NCI-H748 (cell line): Measurements from ENCODE around the gene DCTD.
A peak's percentile ranks its signal among the peaks of the same experiment; 100 is the strongest.

Source experiments
- DNase-seq: peaks from one replicate; lab custom pipeline; 2025; ENCODE audit not compliant: unreplicated experiment; lab: John Stamatoyannopoulos, UW

The DCTD gene

DNA sequence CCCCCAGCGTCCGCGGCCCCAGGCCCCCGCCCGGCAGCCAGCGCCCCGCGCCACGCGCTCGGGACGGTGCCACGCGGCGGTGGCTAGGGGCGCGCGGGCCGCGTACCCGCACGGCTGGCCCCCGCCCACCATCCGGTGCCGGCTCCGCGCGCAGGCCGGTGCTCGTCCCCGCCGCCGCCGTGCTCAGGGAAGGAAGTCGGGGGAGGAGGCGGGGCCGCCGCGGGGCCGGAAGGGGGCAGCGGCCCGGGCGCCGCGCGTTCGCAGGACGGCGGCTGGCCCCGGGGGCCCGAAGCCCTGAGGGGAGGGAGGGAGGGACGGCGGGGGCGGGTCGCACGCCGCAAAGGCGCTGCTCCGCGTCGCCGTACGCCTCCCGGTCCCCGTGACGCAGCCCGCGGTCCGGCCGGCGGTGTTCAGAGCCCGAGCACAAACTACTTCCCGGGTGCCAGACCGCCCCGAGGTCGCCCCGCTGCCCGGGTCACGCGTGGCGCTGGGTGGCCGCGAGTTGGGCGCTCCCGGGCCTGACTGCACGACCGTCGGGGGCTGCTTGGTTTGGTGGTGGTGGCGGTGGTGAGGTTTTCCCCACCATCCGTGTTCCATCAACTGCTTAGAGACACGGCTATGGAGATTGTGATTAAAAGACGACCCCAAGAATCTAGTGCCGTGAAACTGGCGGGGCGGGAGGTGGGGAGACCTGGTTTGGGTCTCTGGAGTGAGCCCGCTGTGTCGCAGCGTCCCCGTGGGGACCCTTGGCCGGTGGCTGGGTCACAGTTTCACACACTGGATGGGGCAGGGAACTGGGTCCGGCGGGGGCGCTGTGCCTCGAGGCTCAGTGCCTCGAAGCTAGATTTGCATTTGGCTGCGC, at the start of gene DCTD:
DCTD (minus strand) TSS at position 205 of the 862 bp plus-strand sequence. CDS start 1,818 bp downstream, outside the sequence.
- peak; percentile 77 for DNase-seq

DNA sequence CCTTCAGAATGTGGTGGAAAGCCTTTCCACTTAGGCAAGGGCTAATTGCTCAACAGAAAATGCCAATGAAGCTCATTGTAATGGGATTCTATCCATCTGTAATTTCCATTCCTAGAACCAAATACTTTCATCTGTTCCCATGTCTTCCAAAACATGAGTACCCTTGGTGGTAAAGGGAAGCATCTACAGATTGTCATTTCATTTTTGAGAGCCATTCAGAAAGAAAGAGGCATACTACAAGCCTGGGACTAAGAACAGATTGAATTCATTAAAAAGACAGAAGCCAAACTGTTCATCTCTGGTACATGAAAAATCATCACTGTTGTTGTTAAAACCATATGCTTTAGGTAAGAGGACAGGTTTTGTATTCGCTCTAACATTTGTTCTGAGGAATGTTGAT, 43.6 kb upstream of the DCTD start:
- DNase-seq = no peak

DNA sequence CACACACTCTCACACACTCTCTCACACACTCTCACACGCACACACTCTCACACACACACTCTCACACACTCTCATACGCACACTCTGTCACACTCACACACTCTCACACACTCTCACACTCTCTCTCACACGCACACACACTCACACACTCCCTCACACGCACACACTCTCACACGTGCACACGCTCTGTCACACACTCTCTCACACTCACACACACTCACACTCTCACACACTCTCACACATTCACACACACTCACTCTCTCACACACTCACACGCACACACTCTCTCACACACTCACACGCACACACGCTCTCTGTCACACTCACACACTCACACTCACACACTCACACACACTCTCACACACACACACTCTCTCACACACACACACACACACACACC, 43.0 kb upstream of the DCTD start:
- DNase-seq = no peak

DNA sequence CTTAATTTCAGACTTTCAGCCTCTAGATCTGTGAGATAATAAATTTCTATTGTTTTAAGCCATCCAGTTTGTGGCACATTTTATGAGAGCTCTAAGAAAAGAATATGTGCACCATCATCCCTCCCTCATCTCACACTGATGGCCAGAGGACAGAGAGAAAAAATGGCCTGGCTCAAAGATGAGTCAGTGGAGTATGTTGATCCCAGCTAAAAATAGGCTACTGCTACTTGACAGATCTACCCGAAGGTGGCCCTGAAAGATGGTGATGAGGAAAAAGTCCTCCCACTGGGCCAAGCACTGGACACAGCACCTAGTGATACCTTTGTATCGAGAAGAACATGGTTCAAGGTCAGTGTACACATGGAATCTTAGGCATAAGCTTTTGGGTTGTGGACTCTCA, 38.2 kb upstream of the DCTD start:
- no peak for DNase-seq

DNA sequence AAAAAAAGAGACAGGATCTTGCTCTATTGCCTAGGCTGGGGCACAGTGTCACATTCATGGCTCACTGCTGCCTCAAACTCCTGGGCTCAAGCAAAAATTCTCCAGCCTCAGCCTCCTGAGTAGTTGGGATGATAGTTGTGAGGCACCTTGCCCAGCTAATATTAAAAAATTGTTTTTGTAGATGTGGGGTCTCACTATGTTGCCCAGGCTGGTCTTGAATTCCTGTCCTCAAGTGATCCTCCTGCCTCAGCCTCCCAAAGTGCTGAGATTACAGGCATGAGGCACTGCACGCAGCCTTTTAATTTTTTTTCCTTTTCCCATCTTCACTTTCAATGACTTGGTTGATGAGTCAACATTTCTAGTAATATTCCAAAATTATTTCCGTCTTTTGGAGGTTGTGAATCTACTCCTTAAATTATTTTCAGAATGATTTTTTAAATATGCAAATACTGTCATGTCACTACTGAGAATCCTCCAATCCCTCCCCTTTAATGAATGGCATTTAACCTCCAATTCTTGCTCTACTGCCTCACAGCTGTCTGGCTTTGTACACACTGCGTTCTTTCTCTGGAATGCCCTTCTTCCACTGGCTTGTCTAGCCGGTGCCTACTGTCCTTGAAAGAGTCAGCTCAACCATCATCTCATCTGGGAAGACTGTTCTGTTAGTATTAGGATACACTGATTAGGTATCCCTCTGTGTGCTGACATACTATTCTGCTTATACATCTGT, 27.5 kb upstream of the DCTD start:
- no peak for DNase-seq

DNA sequence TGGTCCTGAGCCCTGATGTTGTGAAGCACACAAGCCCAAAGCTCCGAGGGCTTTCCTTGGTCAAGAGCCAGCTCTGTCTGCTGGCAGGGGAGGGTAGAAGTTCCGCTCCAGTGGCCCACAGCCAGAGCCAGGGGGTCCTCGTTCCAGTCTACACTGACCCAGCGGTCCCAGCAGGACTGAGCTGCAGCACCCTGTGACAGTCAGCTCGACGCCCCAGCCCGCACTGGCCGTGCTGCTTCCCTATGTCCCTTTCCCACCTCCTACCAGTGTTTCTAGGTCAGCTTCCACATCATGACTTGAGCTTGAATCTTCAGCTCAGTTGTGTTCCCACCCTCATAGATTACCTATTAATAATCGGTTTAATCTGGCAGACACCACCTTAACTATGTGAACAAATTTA, 22.5 kb upstream of the DCTD start:
- no peak for DNase-seq

DNA sequence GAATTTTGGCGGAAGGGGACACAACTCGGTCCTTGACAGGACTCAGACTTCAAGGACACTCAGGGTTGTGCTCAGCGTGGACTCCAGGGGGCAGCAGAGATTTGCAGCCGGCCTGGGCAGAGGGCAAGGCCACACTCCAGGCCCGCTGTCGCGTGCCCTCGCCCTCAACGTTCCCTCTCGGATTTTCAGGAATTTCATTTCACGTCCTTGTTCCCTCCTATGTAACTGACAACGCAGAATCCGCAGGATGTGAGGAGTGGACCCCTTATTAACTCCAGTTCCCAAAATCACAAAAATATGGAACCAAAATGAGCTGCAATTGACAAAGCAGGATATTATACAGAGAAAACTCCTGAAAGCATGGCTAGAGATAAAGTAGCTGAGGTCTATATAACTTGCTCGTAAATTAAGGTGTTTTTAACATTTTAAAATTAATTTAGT, 21.0 kb upstream of the DCTD start:
- peak; percentile 64 for DNase-seq

DNA sequence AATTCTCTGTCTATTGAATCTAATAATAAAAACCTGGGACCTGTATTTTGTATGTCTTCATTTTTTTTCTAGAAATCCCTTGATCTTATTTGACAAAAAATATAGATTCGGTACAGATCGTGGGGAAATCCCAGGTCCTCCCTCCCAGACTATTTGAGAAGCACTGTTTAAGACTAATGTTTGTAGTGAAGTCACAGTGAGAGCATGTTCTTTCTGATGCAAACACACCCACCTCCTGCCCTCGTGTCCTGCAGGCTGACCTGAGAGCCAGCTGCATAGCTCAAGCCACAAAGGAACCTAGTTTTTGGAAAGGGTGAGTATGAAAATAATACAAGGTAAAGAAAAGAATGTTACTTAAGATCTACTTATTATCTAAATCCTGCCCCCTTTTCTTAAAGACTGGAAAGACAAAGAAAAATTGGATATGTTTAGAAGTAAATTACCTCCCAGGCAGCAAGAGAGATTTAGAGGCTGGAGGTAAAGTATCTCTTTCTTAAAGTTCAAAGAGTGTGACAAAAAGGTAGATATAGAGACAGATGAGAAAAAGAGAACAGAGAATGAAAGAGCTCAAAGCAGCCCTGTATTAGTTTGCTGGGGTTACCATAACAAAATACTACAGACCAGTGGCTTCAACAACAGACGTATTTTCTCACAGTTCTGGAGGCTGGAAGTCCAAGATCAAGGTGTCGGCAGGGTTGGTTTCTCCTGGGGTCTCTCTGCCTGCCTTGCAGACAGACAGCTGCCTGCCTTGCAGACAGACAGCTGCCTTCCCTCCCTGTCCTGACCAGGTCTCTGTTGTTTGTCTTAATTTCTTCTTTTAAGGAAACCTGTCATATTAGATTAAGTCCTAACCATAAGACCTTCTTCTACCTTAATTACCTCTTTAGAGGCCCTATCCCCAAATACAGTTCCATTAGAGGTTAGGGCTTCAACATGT, 20.4 kb upstream of the DCTD start:
- no peak for DNase-seq

DNA sequence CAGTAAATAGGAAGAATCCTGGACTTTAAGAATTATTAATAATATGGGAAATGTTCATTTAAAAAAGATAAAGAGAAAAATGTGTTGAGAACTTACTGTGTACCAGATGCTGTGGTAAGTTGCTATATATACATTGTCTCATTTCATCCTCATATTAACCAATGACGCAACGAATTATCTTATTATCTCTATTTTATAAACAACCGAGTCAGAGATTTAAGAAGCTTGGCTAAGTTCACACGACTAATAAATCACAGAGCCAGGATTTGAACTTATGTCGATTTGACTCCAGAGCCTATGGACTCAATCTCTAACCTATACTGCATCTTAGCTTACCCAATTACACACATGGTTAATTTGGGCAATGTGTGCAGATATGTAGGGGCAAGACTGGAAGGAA, 15.5 kb upstream of the DCTD start:
- no peak for DNase-seq

DNA sequence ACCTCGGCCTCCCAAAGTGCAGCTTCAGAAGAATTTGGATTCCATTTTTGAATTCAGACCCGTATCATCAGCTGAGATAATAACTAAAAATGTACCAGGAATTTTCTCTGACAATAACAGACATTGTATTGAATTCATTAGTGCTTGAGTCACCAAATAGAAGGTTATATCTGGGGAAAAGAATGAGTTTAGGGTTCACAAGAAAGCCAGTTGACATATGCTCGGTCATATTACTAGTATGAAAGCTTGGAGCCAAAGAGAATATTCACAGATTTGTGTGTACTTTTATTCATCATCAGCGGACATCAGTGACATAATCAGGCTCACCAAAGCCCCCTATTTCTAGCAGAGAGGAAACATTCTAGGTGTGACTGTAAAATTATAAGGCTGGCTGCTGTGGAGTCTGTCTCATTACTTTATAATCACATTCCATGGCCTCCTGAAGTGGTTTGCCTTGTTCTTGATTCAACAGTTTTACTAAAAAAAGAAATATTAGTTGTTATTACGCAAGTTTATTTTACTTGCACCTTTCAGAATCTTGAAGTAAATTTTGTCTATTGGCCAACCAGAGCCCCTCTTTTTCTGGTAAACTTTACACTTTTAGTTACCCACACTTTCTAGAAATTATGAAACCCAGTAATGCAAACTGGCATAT, 14.6 kb upstream of the DCTD start:
- no peak for DNase-seq

DNA sequence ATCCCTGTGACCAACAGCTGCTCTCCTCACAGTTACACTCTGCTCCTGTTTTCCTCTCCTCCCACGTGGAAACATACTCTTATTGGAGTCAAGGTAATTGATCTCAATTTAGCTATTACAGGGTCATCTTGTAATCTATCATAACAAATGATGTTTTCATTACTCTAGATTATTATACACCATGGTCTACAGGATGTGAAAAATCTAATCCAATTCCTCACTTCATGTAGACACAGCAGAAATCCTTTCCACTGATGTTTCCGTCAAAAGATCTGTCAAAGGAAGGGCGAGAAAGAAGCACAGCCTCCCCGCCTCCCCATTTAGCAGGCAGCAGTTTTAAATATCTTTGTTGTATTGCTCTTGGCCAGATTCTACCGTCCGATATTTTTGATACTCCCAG, 13.7 kb upstream of the DCTD start:
- no peak for DNase-seq

DNA sequence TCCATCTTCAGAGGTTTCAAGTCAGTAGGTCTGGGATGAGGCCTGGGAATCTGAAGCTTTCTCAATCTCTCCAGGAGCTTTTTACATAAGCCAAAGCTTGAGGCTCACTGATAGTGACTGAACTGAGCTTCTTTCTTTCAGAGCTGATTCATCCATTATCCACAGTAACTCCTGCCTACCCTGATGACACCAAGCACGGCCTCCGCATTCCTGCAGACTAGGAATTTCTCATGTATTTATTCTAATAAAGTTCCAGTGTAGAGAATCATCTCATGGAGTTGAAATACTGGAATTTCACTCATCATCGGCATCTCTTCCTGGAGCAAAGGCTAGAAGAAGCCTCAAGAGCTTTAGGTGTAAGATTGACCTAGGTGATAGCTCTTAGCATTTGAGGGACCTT, 12.1 kb upstream of the DCTD start:
- DNase-seq = no peak

DNA sequence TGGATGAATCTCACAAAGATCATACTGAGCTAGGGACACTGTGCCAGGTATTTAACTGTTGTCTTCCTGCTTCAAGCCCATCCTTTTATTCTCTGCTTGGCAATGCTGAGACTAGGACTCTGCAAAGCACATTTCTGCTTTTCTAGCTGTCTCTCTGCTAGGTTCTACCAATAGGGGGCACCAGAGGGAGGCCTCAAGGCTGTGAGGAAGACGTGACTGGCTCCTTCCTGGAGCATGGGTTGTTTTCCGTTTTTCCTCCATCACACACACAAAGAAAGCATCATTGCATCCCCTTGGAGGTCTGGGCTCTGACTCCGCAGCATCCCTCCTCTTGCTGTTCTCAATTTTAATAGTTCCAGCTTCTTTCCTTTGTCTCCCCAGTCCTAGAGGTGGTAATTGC, 10.9 kb upstream of the DCTD start:
- peak; percentile 22 for DNase-seq

DNA sequence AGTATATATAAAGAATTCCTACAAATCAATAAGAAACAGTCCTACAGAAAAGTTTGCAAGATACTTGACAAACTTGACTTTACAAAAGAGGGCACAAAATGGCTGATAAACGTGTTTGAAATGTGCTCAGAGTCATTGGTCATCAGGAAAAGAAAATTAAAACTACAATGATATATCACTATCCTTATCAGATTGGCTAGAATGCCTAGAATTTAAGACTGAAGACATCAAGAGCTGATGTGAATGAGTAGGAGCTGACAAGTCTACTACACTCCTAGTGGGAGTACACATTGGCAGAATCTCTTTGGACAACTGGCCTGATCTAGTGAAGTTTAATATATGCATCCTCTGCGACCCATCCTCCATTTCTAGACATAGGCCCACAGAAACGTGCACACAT, 10.3 kb upstream of the DCTD start:
- DNase-seq = no peak

DNA sequence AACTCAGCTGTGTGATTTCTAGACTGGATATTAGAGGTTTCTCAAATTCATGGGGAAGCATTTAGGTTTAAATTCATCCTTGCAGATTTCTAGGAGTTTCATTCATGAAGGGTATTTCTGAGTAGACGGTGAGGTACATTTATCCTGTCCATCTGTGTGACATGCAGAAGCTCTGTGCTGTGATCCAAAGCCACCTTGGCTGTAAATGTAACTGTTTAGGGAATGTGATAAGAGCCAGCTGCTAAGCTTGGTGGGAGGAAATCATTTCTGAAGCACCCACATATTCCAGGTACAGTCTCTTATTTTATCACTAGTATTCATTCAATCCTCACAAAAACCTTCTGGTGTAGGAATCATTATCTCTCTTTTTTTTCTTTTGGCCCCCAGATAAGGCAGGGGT, 8.7 kb upstream of the DCTD start:
- no peak for DNase-seq

DNA sequence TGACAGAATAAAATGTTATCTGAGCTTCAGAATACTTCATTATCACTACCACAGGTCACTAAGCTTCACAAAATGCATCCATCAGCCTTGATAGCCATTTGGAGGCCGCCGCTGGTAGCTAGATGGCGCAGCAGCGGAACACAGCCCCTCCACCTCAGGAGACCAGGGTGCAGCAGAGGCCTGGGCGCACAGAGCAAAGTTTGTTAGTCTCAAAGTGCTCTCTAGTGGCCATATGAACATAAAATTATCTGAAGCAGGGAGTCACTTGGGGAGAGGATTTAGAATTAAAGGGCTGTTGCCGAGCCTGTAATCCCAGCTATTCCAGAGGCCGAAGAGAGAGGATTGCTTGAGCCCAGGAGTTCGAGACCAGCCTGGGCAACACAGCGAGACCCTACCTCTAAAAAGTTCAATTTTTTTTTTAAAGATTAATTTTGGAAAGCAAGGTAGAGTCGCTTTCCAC, 8.1 kb upstream of the DCTD start:
- DNase-seq = peak; percentile 87

DNA sequence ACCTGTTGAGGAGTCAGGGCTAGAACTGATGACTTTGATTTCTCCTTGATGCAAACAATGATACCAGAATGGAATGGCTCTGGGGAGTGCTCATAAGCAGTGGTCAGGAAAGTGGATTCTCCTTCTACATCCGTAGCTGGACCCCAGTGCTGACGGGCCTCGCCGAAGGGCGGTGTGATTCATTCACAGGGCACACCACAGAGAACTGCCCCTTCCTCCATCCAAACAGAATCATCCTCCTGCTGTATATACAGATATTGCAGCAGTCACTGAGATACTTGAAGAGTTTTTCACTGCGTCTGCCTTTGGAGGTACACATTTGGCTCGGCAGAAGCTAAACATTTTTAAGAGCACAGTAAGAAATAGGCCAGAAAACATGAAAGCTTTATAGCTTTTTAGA, 7.3 kb upstream of the DCTD start:
- DNase-seq = no peak

DNA sequence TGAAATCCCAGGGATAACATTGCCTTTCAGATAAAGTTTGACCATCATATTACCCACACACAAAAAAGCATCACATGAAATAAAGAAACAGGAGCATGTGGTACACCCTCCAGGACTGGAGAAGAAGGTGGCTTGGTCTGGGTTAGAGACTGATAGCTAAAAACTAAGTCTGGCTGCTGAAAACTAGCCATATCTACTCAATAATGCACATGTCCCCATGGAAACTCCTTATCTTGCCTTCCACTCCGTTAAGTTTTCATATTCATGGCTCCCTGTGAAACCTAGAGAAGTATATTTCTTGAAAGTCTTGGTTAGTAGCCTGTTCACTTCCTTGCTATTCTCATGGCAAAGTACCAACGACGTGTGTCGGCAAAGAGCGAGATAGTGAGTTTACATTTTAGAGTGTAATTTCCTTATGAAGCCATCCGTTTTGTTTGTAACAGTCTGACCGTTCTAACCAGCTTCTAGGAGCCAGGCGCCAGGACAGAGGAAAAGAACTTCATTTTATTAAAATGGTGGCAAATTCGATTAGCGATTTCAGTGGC, 6.7 kb upstream of the DCTD start:
- DNase-seq = no peak

DNA sequence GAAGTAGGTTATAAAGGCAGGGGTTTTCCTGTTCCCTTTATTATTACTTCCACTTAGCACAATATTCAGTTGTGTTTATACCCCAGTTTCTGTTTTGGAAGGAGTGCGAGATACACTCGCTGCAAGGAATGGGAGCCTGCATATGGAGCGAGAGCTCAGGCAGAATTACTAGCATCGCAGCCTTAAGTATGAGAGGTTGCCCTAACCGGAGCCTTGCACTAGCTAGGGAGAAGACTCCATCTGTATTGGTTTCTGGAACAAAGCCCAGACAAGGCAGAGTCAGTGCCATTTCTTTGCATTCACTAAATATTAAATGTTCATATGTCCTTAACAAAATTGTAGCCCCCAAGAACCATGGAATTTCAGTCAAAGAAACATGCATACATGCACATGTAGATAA, 6.2 kb upstream of the DCTD start:
- DNase-seq = no peak

DNA sequence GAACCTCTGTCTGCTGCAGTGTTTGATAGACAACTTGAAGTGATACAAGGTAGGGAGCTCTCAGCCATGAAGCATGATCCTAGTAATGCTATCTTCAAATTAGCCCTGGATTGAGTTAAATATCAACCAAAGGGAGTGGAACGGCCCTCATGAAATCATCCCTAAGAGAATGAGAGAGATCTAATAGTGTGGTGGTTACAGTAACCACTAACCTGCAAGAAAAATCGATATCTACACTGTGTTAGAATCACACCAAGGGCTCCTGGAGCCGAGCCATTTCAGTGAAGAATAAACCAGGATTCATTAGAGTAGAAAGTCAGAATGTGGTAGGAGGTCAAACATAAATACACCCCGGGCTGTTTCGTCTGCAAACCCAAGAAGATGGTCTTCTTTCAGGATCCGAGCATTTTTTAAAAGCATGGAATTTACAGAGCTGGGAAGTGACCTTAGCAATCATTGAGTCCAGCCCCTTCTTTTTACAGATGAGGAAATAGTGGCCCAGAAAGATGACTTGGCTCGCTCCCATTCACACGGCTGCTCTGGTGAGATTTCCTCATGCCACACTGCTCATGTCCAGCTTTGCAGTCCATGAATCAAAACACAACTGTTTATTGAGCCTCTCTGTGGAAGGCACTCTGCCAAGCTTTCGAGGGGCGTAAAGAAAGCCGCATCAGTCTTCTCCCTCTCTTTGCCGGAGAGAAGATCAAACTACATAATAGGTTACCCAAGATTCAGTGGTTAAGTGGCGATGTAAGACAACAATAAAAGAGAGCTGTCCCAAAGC, 5.5 kb upstream of the DCTD start:
- no peak for DNase-seq
